ENCODE results near the gene FTO.

FTO gene

DNA sequence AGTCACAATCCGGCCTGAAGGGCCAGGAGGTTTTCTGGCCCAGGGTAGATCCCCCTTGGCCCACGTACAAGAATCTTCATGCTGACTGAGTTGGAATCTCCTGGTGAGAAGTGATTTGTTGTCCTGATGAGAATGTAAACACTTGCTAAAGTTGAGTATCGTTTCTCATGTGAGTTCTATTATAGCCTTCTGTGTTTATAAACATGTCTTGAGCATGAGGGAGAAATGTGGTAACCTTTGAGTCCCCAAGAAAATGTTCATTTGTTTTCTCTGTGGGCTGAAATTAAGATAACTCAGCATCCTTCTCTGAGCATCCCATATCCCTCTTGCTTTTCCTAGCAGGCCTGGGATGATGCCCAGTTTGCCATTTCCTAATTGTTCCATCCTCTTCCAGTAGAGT, 204.8 kb downstream of the FTO start:
- DNase-seq: no peak

- no peak for DNase-seq
These were observed 207.0 kb downstream of the FTO start for GRCh38 chr16:53910990-53911389.

DNA sequence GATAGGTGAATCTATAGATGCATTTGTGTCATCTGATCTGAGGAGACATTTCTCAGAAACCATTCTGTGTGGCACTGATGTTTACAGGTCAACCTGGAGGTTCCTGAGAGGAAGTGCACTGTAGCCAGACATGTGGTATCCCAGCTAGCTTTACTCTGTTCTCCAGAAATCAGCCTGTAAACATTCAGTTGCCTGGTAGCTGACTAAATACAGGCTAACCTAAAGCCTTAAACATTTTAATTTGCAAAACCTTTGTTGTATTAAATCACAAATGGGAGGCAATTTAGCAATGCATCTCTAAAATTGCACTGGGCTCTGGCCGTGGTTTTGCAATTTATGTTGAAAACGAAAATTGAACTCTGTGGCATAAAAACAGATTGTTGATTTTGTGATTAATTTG, 207.6 kb downstream of the FTO start:
- DNase-seq: no peak

- DNase-seq: no peak
These were observed 208.2 kb downstream of the FTO start for GRCh38 chr16:53912155-53912554.

DNA sequence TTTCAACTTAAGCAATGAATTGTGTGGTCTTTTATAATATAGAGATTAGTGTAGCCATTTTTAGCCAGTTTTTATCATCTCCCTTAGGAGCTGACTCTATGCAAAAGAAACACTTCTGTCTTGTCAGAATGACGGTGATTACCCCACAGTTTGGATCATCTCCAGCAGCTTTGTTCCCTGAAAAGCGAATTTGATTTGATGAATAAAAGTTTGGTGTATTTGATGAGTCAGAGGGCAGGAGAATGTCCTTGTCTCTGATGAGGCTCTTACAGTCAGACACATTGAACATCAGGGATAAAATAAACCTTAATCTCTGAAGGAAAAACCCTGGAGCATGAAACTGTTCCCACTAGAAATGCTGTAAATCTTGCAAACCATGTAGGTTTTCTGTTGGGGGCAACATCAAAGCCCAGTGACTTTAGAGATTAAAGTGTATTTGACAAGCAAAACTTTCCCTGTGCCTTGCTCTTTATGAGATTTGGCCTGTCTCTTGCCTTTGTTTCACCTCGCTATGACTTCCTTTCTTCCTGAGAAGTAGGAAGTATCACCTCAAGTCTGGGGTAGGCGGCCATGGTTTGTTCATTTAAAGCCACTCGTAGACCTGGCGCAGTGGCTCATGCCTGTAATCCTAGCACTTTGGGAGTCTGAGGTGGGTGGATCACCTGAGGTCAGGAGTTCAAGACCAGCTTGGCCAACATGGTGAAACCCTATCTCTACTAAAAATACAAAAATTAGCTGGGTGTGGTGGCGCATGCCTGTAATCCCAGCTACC, 209.3 kb downstream of the FTO start:
- no peak for DNase-seq

DNA sequence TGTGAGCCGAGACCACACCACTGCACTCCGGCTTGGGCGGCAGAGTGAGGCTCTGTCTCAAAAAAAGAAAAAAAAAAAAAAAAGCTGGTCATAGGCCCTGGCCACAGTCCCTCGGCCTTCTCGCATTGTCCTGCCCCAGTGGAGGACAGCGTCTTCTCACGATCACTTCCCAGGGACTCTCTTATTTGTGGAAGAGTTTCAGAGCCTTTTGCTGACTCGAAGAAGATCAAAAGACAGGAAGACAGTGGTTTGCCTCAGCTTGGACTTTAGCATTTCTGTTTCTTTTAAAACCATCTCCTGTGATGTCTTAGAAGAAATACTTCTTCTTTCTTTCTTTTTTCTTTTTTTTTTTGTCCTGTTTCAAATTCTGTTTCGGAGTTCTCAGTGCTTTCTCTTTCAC, 210.0 kb downstream of the FTO start:
- no peak for DNase-seq

GRCh38 chr16:53914736-53915135, 210.8 kb downstream of the FTO start:
- DNase-seq: no peak

GRCh38 chr16:53915452-53916160, 211.7 kb downstream of the FTO start:
- DNase-seq: no peak

DNA sequence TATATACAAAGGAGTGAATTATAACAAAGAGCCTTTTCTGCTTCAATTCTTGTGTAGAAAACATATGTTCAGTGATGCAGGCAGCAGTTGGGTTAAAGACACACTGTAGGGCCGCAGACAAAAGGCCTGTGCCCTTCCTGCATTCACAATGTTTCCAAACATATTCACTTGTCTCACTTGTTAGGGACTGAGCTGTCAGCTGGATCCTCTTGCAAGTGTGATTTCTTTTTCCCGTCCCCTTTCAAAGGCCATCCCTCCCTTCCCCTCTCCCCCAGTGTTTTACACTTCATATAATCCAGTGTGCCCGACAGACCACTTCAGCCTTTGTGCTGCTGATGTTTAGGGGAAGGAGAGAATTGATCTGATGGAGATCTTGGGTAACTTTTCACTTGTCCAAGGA, 217.0 kb downstream of the FTO start:
- no peak for DNase-seq

GRCh38 chr16:53922067-53922806, 218.3 kb downstream of the FTO start:
- DNase-seq: no peak

DNA sequence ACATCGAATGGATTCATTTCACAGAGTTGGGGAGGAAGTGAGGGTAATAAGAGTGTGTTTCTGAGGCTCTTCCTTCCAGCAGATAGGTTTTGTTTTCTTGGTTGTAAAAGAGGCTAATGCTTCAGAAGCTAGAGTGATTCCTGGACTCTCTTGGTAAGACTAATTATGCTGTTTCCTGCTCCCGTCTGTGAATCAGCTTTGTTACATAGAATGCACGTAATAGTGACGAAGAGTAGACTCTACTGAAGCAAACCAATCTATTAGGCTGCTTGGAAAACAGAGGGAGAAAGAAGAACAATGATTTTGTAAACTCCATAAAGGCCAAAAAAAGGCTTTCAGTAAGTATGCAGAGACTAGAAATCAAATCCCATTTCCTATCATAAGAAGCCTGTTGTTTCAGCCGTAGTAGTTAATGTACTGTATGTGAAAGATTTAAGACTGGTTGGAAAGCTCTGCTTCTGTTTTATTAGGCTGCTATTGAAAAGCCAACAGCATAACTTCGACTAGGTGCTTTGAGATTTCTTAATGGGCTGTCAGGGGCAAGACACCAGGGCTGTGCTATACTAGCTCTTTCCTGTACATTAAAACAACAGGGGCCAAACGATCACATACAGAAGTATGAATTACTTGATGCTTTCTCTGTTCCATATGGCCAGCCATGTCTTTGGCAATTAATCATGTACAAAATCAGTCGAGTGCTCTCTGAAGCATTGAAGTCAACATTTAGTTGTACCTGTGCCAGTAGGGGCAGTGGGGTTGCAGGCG, 219.0 kb downstream of the FTO start:
- DNase-seq: no peak

- no peak for DNase-seq
These were observed 220.6 kb downstream of the FTO start for GRCh38 chr16:53924331-53925106.

GRCh38 chr16:53925107-53925410, 221.1 kb downstream of the FTO start:
- DNase-seq: no peak

- DNase-seq: no peak
These were observed 221.6 kb downstream of the FTO start for GRCh38 chr16:53925526-53925925.

GRCh38 chr16:53926209-53926608, 222.3 kb downstream of the FTO start:
- no peak for DNase-seq

- DNase-seq: no peak
These were observed 229.0 kb downstream of the FTO start for GRCh38 chr16:53932975-53933374.

DNA sequence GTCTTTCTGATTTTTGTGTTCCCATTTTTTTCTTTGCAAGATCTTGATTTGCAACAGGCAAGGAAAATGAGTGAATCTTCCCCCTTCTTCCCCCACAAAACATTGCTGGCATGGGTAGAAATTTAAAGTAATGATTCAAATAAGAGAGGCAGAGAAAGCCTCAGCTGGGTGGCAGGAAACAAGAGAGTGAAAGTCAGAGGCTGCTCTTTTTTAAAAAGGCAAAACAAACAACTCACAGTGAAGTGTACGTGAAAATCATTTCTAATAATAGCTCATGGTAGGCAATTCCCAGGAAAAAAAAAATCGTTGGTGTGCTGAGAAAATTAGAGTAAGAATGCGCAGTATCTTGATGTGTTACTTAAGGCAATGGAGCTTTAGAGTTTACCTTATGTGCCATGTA, 229.5 kb downstream of the FTO start:
- DNase-seq: no peak

DNA sequence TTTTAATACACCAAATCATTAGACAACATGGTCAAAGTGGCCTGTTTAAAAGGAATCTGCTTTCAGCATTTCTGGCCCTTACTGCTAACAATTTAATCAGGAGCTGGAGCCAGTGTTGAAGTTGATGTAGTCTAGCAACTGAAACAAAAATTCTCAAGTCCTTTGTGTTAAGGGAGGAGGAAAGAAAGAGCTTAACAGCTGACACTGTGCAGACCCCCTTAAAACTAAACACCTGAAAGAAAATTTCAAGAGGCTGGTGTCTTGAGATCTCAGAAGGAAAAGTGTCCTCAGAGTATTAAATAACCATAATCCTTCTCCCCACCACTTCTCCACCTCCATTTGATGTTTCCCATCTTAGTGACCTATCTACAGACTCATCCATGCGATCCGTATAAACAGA, 232.1 kb downstream of the FTO start:
- no peak for DNase-seq

DNA sequence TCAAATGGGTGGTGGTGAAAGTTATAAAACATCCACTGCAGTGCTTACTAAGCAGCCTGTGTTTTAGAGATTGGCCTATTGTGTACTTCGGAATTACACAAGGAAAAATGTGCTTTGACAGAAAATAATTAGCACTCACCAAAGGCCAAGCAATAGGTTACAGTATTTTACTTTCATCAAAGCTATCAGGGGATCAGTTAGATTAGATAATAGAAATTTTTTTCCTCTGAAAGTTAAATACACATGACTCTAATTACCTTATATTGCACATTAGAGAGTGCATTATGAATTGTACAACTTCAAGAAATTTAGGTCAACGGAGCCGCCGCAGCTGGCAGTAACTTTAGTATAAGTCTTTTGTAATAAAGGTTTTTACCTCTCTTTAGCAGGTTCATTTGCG, 232.6 kb downstream of the FTO start:
- no peak for DNase-seq

- DNase-seq: no peak
These were observed 233.4 kb downstream of the FTO start for GRCh38 chr16:53937161-53937880.

DNA sequence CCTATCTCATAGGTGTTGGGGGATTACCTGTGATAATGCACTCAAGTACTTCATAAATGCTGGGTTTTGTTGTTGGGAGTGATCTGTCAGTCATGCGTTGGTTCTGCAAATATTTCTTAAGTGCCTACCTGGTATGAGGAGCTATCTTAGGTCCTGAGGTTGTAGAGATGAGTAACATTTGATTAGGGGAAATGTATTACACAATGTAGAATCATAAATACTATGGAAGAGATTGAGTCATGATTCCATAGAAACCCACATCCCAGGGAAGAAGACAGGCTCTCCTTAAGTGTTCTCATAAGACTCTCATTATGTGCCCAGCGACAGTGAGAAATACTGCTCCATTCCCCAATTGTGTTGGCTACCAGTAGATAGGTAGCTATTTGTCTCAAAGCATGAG, 240.1 kb downstream of the FTO start:
- DNase-seq: no peak

GRCh38 chr16:53945996-53946395, 242.0 kb downstream of the FTO start:
- DNase-seq: no peak
